H9 (cell line): Measurements from ENCODE around the gene IL24. TPM values are rescaled to one million over a fixed set of nuclear protein-coding genes. Genes with fewer than 3 reads are reported as not detected.

Source experiments
- DNase-seq: peaks from one replicate; pipeline ENCODE4 v3.0.0-alpha.2; 2017
- H2AFZ ChIP-seq: one replicate; pipeline ENCODE4 v1.6.1; 2013; ENCODE audit warnings: mild to moderate bottlenecking, low read length, control low read depth, moderate library complexity
- H2AK5ac ChIP-seq: 2 replicates; pipeline ENCODE4 v1.6.1; 2013; ENCODE audit warnings: low read length, control low read depth, mixed read lengths; ENCODE audit not compliant: insufficient read length
- H2BK120ac ChIP-seq: one replicate; pipeline ENCODE4 v1.6.1; 2013; ENCODE audit warnings: low read depth, mild to moderate bottlenecking, low read length, control low read depth, inconsistent platforms; ENCODE audit not compliant: poor library complexity, severe bottlenecking
- H2BK12ac ChIP-seq: 2 replicates; pipeline ENCODE4 v1.6.1; 2013; ENCODE audit warnings: low read length, control low read depth, mixed read lengths, low read depth; ENCODE audit not compliant: insufficient read length
- H2BK15ac ChIP-seq: 2 replicates; pipeline ENCODE4 v1.6.1; 2013; ENCODE audit warnings: low read depth, low read length, control low read depth
- H2BK20ac ChIP-seq: one replicate; pipeline ENCODE4 v1.6.1; 2013; ENCODE audit warnings: low read depth, mild to moderate bottlenecking, low read length, control low read depth, inconsistent platforms; ENCODE audit not compliant: poor library complexity, severe bottlenecking
- H2BK5ac ChIP-seq: 2 replicates; pipeline ENCODE4 v1.6.1; 2013; ENCODE audit warnings: low read length, control low read depth, mixed read lengths; ENCODE audit not compliant: insufficient read length
- H3K14ac ChIP-seq: 2 replicates; pipeline ENCODE4 v1.6.1; 2013; ENCODE audit warnings: low read length, control low read depth; ENCODE audit not compliant: insufficient read depth
- H3K18ac ChIP-seq: 2 replicates; pipeline ENCODE4 v1.6.1; 2013; ENCODE audit warnings: low read depth, mild to moderate bottlenecking, mixed read lengths, low read length, control low read depth; ENCODE audit not compliant: insufficient read length
- H3K23ac ChIP-seq: 2 replicates; pipeline ENCODE4 v1.6.1; 2013; ENCODE audit warnings: low read length, control low read depth, mixed read lengths, low read depth; ENCODE audit not compliant: insufficient read length
- H3K23me2 ChIP-seq: 2 replicates; pipeline ENCODE4 v1.6.1; 2013; ENCODE audit warnings: low read depth, mild to moderate bottlenecking, mixed read lengths, low read length, control low read depth; ENCODE audit not compliant: insufficient read length, poor library complexity, severe bottlenecking
- H3K27ac ChIP-seq: 2 replicates; pipeline ENCODE4 v1.5.1; 2013; ENCODE audit warnings: low read length, control low read depth, mixed read lengths, low read depth; ENCODE audit not compliant: insufficient read length
- H3K27me3 ChIP-seq: 2 replicates; pipeline ENCODE4 v1.6.1; 2013; ENCODE audit warnings: low read length, control low read depth, inconsistent platforms; ENCODE audit not compliant: insufficient read depth
- H3K4ac ChIP-seq: 2 replicates; pipeline ENCODE4 v1.6.1; 2013; ENCODE audit warnings: low read depth, mild to moderate bottlenecking, control low read depth, inconsistent platforms, low read length, moderate library complexity
- H3K4me1 ChIP-seq: 2 replicates; pipeline ENCODE4 v1.6.1; 2013; ENCODE audit warnings: low read length, control low read depth, inconsistent platforms; ENCODE audit not compliant: insufficient read depth
- H3K4me2 ChIP-seq: 2 replicates; pipeline ENCODE4 v1.6.1; 2013; ENCODE audit warnings: low read length, control low read depth, mixed read lengths; ENCODE audit not compliant: insufficient read length, insufficient read depth
- H3K56ac ChIP-seq: 2 replicates; pipeline ENCODE4 v1.6.1; 2013; ENCODE audit warnings: low read depth, mild to moderate bottlenecking, mixed read lengths, low read length, control low read depth; ENCODE audit not compliant: insufficient read length
- H3K79me1 ChIP-seq: 2 replicates; pipeline ENCODE4 v1.6.1; 2013; ENCODE audit warnings: low read depth, mild to moderate bottlenecking, moderate library complexity, low read length, control low read depth, inconsistent platforms; ENCODE audit not compliant: insufficient read depth, poor library complexity, severe bottlenecking
- H3K79me2 ChIP-seq: 2 replicates; pipeline ENCODE4 v1.6.1; 2013; ENCODE audit warnings: low read length, control low read depth, inconsistent platforms; ENCODE audit not compliant: insufficient read depth
- H3K9ac ChIP-seq: 2 replicates; pipeline ENCODE4 v1.6.1; 2013; ENCODE audit warnings: low read length, control low read depth, mixed read lengths; ENCODE audit not compliant: insufficient read length; ENCODE audit errors: extremely low read depth
- H3K9me3 ChIP-seq: one replicate; pipeline ENCODE4 v1.6.1; 2013; ENCODE audit warnings: low read depth, low read length, inconsistent platforms; ENCODE audit not compliant: control insufficient read depth
- H3T11ph ChIP-seq: one replicate; pipeline ENCODE4 v1.6.1; 2013; ENCODE audit warnings: mild to moderate bottlenecking, low read length, control low read depth, inconsistent platforms
- H4K20me1 ChIP-seq: one replicate; pipeline ENCODE4 v1.6.1; 2013; ENCODE audit not compliant: control insufficient read depth, insufficient read length, insufficient read depth
- H4K5ac ChIP-seq: 2 replicates; pipeline ENCODE4 v1.6.1; 2013; ENCODE audit warnings: low read depth, mild to moderate bottlenecking, mixed read lengths, low read length, control low read depth; ENCODE audit not compliant: insufficient read length
- H4K8ac ChIP-seq: replicated peaks from 2 replicates; pipeline ENCODE4 v1.6.1; 2013; ENCODE audit warnings: low read length, control low read depth, mixed read lengths, low read depth; ENCODE audit not compliant: insufficient read length
- H4K91ac ChIP-seq: 2 replicates; pipeline ENCODE4 v1.6.1; 2013; ENCODE audit warnings: low read depth, mild to moderate bottlenecking, moderate library complexity, mixed read lengths, low read length, control low read depth; ENCODE audit not compliant: insufficient read length
- H3K27ac Mint-ChIP-seq, 3 experiments: 2 replicates in 2 of 3; 3 replicates in 1 of 3; pipeline ENCODE4 v1.8.0; 2020 to 2021; ENCODE audit warnings: mixed read lengths in 3 of 3, mild to moderate bottlenecking in 1 of 3, moderate library complexity in 1 of 3
- H3K27me3 Mint-ChIP-seq: 2 replicates; pipeline ENCODE4 v1.8.0; 2021; ENCODE audit warnings: low read depth, mild to moderate bottlenecking, moderate library complexity, mixed read lengths
- H3K36me3 Mint-ChIP-seq, 3 experiments: 2 replicates in 2 of 3; 3 replicates in 1 of 3; pipeline ENCODE4 v1.8.0; 2020 to 2021; ENCODE audit warnings: low read depth in 3 of 3, mixed read lengths in 3 of 3; ENCODE audit not compliant: insufficient read depth in 1 of 3
- H3K4me1 Mint-ChIP-seq, 2 experiments: 2 replicates each; pipeline ENCODE4 v1.8.0; 2020; ENCODE audit warnings: mixed read lengths in 2 of 2
- H3K4me3 Mint-ChIP-seq, 2 experiments: 2 replicates in 1 of 2; 3 replicates in 1 of 2; pipeline ENCODE4 v1.8.0; 2020 to 2021; ENCODE audit warnings: mild to moderate bottlenecking in 2 of 2, mixed read lengths in 2 of 2, moderate library complexity in 1 of 2
- H3K9me3 Mint-ChIP-seq, 2 experiments: 2 replicates in 1 of 2; 3 replicates in 1 of 2; pipeline ENCODE4 v1.8.0; 2020; ENCODE audit warnings: mild to moderate bottlenecking in 2 of 2, mixed read lengths in 2 of 2, moderate library complexity in 1 of 2
- CTCF ChIP-seq: fragments of 200-600 bp; sonication (generic); conservative IDR thresholded peaks from 3 replicates; pipeline ENCODE4 v1.8.0; 2021; ENCODE audit warnings: antibody characterized with exemption, mild to moderate bottlenecking
- WGBS: extraction: QIAGEN DNeasy Blood & Tissue Kit; methylation state at CpG from one replicate; pipeline ENCODE4 v1.1.7; 2013; ENCODE audit warnings: missing lambda C conversion rate, low lambda C conversion rate, mixed read lengths; ENCODE audit not compliant: insufficient read length; ENCODE audit errors: extremely low coverage; 5-methylcytosine and 5-hydroxymethylcytosine counted together
- total RNA-seq: library from RNA; stranded (reverse); gene quantifications from 2 replicates; pipeline ENCODE4 v1.2.1, GENCODE V29; 2021

The IL24 gene
- total RNA-seq, 1 experiment from 2014 or later = not detected

GRCh38 chr1:206890125-206891060, 6.8 kb upstream of the IL24 start:
- no peak overlapping the region for H3K4me2 ChIP-seq
- no peak overlapping the region for H2BK15ac ChIP-seq
- Mint-ChIP-seq H3K9me3 (no peaks in the 10 kb centered on the region), H3K4me3 (no peak overlapping the region), H3K4me1 (peaks cover 19 to 23% of the 10 kb centered on the region in 2 experiments), H3K27me3 (peaks cover 3% of the 10 kb centered on the region), H3K27ac (no peak overlapping the region), H3K36me3 (no peaks in the 10 kb centered on the region)
- no peak overlapping the region for H3T11ph ChIP-seq
- H3K56ac ChIP-seq = no peak overlapping the region
- H3K9me3 ChIP-seq = no peaks in the 10 kb centered on the region
- DNase-seq = no peak
- no peak overlapping the region for H4K91ac ChIP-seq
- no peaks in the 10 kb centered on the region for H3K23me2 ChIP-seq
- H3K4me1 ChIP-seq = peaks cover 6% of the 10 kb centered on the region
- no peak overlapping the region for H2BK12ac ChIP-seq
- H3K4ac ChIP-seq = no peak overlapping the region
- no peaks in the 10 kb centered on the region for H3K27me3 ChIP-seq
- no peak overlapping the region for H3K18ac ChIP-seq
- H3K79me1 ChIP-seq = no peaks in the 10 kb centered on the region
- H2BK5ac ChIP-seq = no peak overlapping the region
- H3K14ac ChIP-seq = no peak overlapping the region
- H2BK20ac ChIP-seq = no peak overlapping the region
- H4K5ac ChIP-seq = no peak overlapping the region
- H3K27ac ChIP-seq = no peak overlapping the region
- WGBS = no CpG with 5 or more reads among the region's 15 CpGs
- H3K9ac ChIP-seq = no peak overlapping the region
- TF ChIP-seq CTCF = no peak
- no peak overlapping the region for H3K23ac ChIP-seq
- H2AK5ac ChIP-seq = no peak overlapping the region
- no peaks in the 10 kb centered on the region for H4K20me1 ChIP-seq
- H4K8ac ChIP-seq = no peak overlapping the region
- H2BK120ac ChIP-seq = no peak overlapping the region
- H2AFZ ChIP-seq = no peak overlapping the region
- H3K79me2 ChIP-seq = no peaks in the 10 kb centered on the region
